Activated CD4-positive, alpha-beta memory T cell treated with anti-CD3 and anti-CD28 coated beads for 36 hours (primary cell): ENCODE measurements around the gene FADS1. TPM values are rescaled to one million over a fixed set of nuclear protein-coding genes. Genes with fewer than 3 reads are reported as not detected.

Experiments used
- CTCF ChIA-PET: fragments of 350-600 bp; sonication (Branson Sonifier 250); formaldehyde crosslinking; loops from one replicate; lab custom pipeline; 2021; ENCODE audit warnings: antibody characterized with exemption, inconsistent platforms; lab: Charles Lee
- POLR2A ChIA-PET: fragments of 350-600 bp; sonication (Branson Sonifier 250); formaldehyde crosslinking; loops from one replicate; lab custom pipeline; 2021; ENCODE audit warnings: antibody characterized with exemption; lab: Charles Lee
- DNase-seq: peaks from one replicate; pipeline ENCODE4 v3.0.0-alpha.2; 2020
- H3K27ac Mint-ChIP-seq: one replicate; pipeline ENCODE4 v1.8.0; 2021; ENCODE audit warnings: mixed read lengths
- H3K27me3 Mint-ChIP-seq: one replicate; pipeline ENCODE4 v1.8.0; 2021; ENCODE audit warnings: mixed read lengths
- H3K36me3 Mint-ChIP-seq: one replicate; pipeline ENCODE4 v1.8.0; 2021; ENCODE audit warnings: mixed read lengths
- H3K4me1 Mint-ChIP-seq: one replicate; pipeline ENCODE4 v1.8.0; 2021; ENCODE audit warnings: low read depth, mixed read lengths
- H3K4me3 Mint-ChIP-seq: one replicate; pipeline ENCODE4 v1.8.0; 2021; ENCODE audit warnings: mild to moderate bottlenecking, mixed read lengths
- H3K9me3 Mint-ChIP-seq: one replicate; pipeline ENCODE4 v1.8.0; 2021; ENCODE audit warnings: mixed read lengths
- intact Hi-C: fragments of 100-400 bp; cut with micrococcal nuclease; formaldehyde crosslinking; loops from one replicate; pipeline ENCODE4 v1.15.1; 2023
- total RNA-seq, 2 experiments: library from RNA; stranded (reverse); gene quantifications; one replicate each; pipeline ENCODE4 v1.2.3, GENCODE V29; 2021

FADS1 gene
- total RNA-seq, 2 experiments from 2014 or later, result 24.9 to 26.5 TPM

GRCh38 chr11:61771985-61772455 is 44.8 kb downstream of the FADS1 start:
- no peaks in the 10 kb centered on the region for H3K36me3 Mint-ChIP-seq
- H3K4me3 Mint-ChIP-seq, result no peak overlapping the region
- peaks cover 2% of the 10 kb centered on the region for H3K27me3 Mint-ChIP-seq
- DNase-seq, result no peak
- ChIA-PET CTCF (interaction anchor here (0.9 to 1.0 kb wide), 2 partner anchors 26 to 39 kb away, joined by 3 to 4 read pairs; no protein-coding TSS in a partner anchor), POLR2A (no interaction called here)
- H3K27ac Mint-ChIP-seq, result no peak overlapping the region
- H3K4me1 Mint-ChIP-seq, result peaks cover 6% of the 10 kb centered on the region
- intact Hi-C loops, result no loop called here
- no peaks in the 10 kb centered on the region for H3K9me3 Mint-ChIP-seq

GRCh38 chr11:61771195-61771894 is 45.5 kb downstream of the FADS1 start:
- Mint-ChIP-seq H3K4me3 (no peak overlapping the region), H3K27me3 (no peaks in the 10 kb centered on the region), H3K9me3 (no peaks in the 10 kb centered on the region), H3K4me1 (peaks cover 4% of the 10 kb centered on the region), H3K27ac (no peak overlapping the region), H3K36me3 (no peaks in the 10 kb centered on the region)
- intact Hi-C loops, result no loop called here
- ChIA-PET POLR2A (no interaction called here), CTCF (no interaction called here)
- DNase-seq, result no peak

- CTCF ChIA-PET, result no interaction called here
- H3K4me1 Mint-ChIP-seq, result peaks cover 4% of the 10 kb centered on the region
- DNase-seq, result no peak
- no peak overlapping the region for H3K27ac Mint-ChIP-seq
- intact Hi-C loops, result no loop called here
- H3K4me3 Mint-ChIP-seq, result no peak overlapping the region
- no peaks in the 10 kb centered on the region for H3K9me3 Mint-ChIP-seq
- H3K36me3 Mint-ChIP-seq, result no peaks in the 10 kb centered on the region
- H3K27me3 Mint-ChIP-seq, result no peaks in the 10 kb centered on the region
- POLR2A ChIA-PET, result no interaction called here
Observed at GRCh38 chr11:61769946-61770683, 46.7 kb downstream of the FADS1 start.

GRCh38 chr11:61769169-61769920 is 47.5 kb downstream of the FADS1 start:
- intact Hi-C loops, result no loop called here
- Mint-ChIP-seq H3K27me3 (no peaks in the 10 kb centered on the region), H3K4me1 (peaks cover 4% of the 10 kb centered on the region), H3K27ac (no peak overlapping the region), H3K4me3 (no peak overlapping the region), H3K36me3 (no peaks in the 10 kb centered on the region), H3K9me3 (no peaks in the 10 kb centered on the region)
- no peak for DNase-seq
- ChIA-PET CTCF (no interaction called here), POLR2A (no interaction called here)

- CTCF ChIA-PET, result no interaction called here
- H3K27me3 Mint-ChIP-seq, result no peaks in the 10 kb centered on the region
- intact Hi-C loops, result no loop called here
Observed at GRCh38 chr11:61768376-61769076, 48.3 kb downstream of the FADS1 start.

GRCh38 chr11:61766353-61766841 is 50.4 kb downstream of the FADS1 start:
- no peaks in the 10 kb centered on the region for H3K4me1 Mint-ChIP-seq
- peaks cover 1% of the 10 kb centered on the region for H3K27me3 Mint-ChIP-seq
- CTCF ChIA-PET, result interaction anchor here (1.5 to 1.8 kb wide), 2 partner anchors 9 to 16 kb away, joined by 4 to 5 read pairs; no protein-coding TSS in a partner anchor
- H3K27ac Mint-ChIP-seq, result no peak overlapping the region
- intact Hi-C loops, result no loop called here
- no peaks in the 10 kb centered on the region for H3K36me3 Mint-ChIP-seq
- POLR2A ChIA-PET, result no interaction called here
- no peak overlapping the region for H3K4me3 Mint-ChIP-seq
- H3K9me3 Mint-ChIP-seq, result no peaks in the 10 kb centered on the region
- no peak for DNase-seq

More at GRCh38 chr11:61768376-61769076, 48.3 kb downstream of the FADS1 start:
- POLR2A ChIA-PET, result no interaction called here
- H3K4me3 Mint-ChIP-seq, result no peak overlapping the region
- H3K36me3 Mint-ChIP-seq, result no peaks in the 10 kb centered on the region
- no peak for DNase-seq
- no peak overlapping the region for H3K27ac Mint-ChIP-seq
- H3K9me3 Mint-ChIP-seq, result no peaks in the 10 kb centered on the region
- peaks cover 4% of the 10 kb centered on the region for H3K4me1 Mint-ChIP-seq

- no peak for DNase-seq
- Mint-ChIP-seq H3K27me3 (peaks cover 1% of the 10 kb centered on the region), H3K9me3 (no peaks in the 10 kb centered on the region), H3K36me3 (no peaks in the 10 kb centered on the region), H3K4me3 (no peak overlapping the region), H3K27ac (no peak overlapping the region), H3K4me1 (no peaks in the 10 kb centered on the region)
- ChIA-PET POLR2A (no interaction called here), CTCF (interaction anchor here (1.5 kb wide), 1 partner anchor 10 kb away, joined by 4 read pairs; no protein-coding TSS in a partner anchor)
- intact Hi-C loops, result no loop called here
Observed at GRCh38 chr11:61765550-61766253, 51.1 kb downstream of the FADS1 start.

- Mint-ChIP-seq H3K4me3 (no peak overlapping the region), H3K9me3 (no peaks in the 10 kb centered on the region), H3K4me1 (no peaks in the 10 kb centered on the region), H3K27ac (no peak overlapping the region), H3K36me3 (no peaks in the 10 kb centered on the region), H3K27me3 (peaks cover 1% of the 10 kb centered on the region)
- DNase-seq, result no peak
- intact Hi-C loops, result no loop called here
- POLR2A ChIA-PET, result no interaction called here
- CTCF ChIA-PET, result no interaction called here
Observed at GRCh38 chr11:61764606-61765260, 52.1 kb downstream of the FADS1 start.

- Mint-ChIP-seq H3K27me3 (peaks cover 1% of the 10 kb centered on the region), H3K27ac (no peak overlapping the region), H3K36me3 (no peaks in the 10 kb centered on the region), H3K9me3 (no peaks in the 10 kb centered on the region), H3K4me3 (no peak overlapping the region), H3K4me1 (no peaks in the 10 kb centered on the region)
- POLR2A ChIA-PET, result no interaction called here
- DNase-seq, result no peak
- CTCF ChIA-PET, result no interaction called here
- intact Hi-C loops, result no loop called here
Observed at GRCh38 chr11:61763930-61764605, 52.7 kb downstream of the FADS1 start.

- DNase-seq, result no peak
- H3K9me3 Mint-ChIP-seq, result no peaks in the 10 kb centered on the region
- H3K27me3 Mint-ChIP-seq, result peaks cover 1% of the 10 kb centered on the region
- POLR2A ChIA-PET, result no interaction called here
- intact Hi-C loops, result no loop called here
- no peak overlapping the region for H3K27ac Mint-ChIP-seq
- no peaks in the 10 kb centered on the region for H3K36me3 Mint-ChIP-seq
- H3K4me1 Mint-ChIP-seq, result no peaks in the 10 kb centered on the region
- no peak overlapping the region for H3K4me3 Mint-ChIP-seq
- CTCF ChIA-PET, result interaction anchor here (1.6 kb wide), 1 partner anchor 15 kb away, joined by 4 read pairs; no protein-coding TSS in a partner anchor
Observed at GRCh38 chr11:61762798-61763197, 54.0 kb downstream of the FADS1 start.
